CD4-positive, alpha-beta T cell treated with Interleukin-15 for 4 hours (primary cell): ENCODE data around the gene NCK2.

Source experiments
- DNase-seq: peaks from one replicate; pipeline ENCODE4 v3.0.0-alpha.2; 2020; ENCODE audit warnings: low spot score

NCK2 gene

GRCh38 chr2:105777031-105777482, 32.3 kb downstream of the NCK2 start:
- DNase-seq = no peak

- DNase-seq = no peak
Observed at GRCh38 chr2:105777506-105778055, 32.9 kb downstream of the NCK2 start.

- DNase-seq = no peak
Observed at GRCh38 chr2:105778080-105778607, 33.4 kb downstream of the NCK2 start.

GRCh38 chr2:105779394-105779793, 34.7 kb downstream of the NCK2 start:
- DNase-seq = no peak

GRCh38 chr2:105780606-105781005, 35.9 kb downstream of the NCK2 start:
- DNase-seq = no peak

- DNase-seq = no peak
Observed at GRCh38 chr2:105781274-105781978, 36.7 kb downstream of the NCK2 start.

- no peak for DNase-seq
Observed at GRCh38 chr2:105782123-105782522, 37.4 kb downstream of the NCK2 start.

- DNase-seq = no peak
Observed at GRCh38 chr2:105782646-105783045, 37.9 kb downstream of the NCK2 start.

GRCh38 chr2:105783151-105783738, 38.5 kb downstream of the NCK2 start:
- no peak for DNase-seq

- no peak for DNase-seq
Observed at GRCh38 chr2:105783972-105784371, 39.3 kb downstream of the NCK2 start.

- no peak for DNase-seq
Observed at GRCh38 chr2:105784589-105784988, 39.9 kb downstream of the NCK2 start.

GRCh38 chr2:105785095-105785847, 40.6 kb downstream of the NCK2 start:
- no peak for DNase-seq

GRCh38 chr2:105786231-105787230, 41.8 kb downstream of the NCK2 start:
- DNase-seq = no peak

- DNase-seq = no peak
Observed at GRCh38 chr2:105787376-105788318, 42.9 kb downstream of the NCK2 start.

GRCh38 chr2:105788670-105789290, 44.1 kb downstream of the NCK2 start:
- DNase-seq = no peak

- peak; percentile 64 for DNase-seq
Observed at GRCh38 chr2:105789745-105790460, 45.2 kb downstream of the NCK2 start.

- no peak for DNase-seq
Observed at GRCh38 chr2:105790461-105791149, 45.9 kb downstream of the NCK2 start.

- DNase-seq = no peak
Observed at GRCh38 chr2:105791229-105791628, 46.5 kb downstream of the NCK2 start.
